GM18909 (cell line): ENCODE measurements around the gene LRMDA.
"Not testable (repeated sequence)": the region's sequence is repeated elsewhere in the genome, so short reads cannot be mapped to it uniquely, and the experiment has no call there.

Experiments used
- ATAC-seq: cut with Tn5 transposase; IDR thresholded peaks from one replicate; pipeline ENCODE4 v1.9.1; 2021; ENCODE audit warnings: mild to moderate bottlenecking; ENCODE audit not compliant: unreplicated experiment, poor library complexity

Gene LRMDA

GRCh38 chr10:75722020-75722419 is 290.6 kb downstream of the LRMDA start:
- no peak for ATAC-seq

- ATAC-seq, result no peak
Measured at GRCh38 chr10:75722609-75723008, 291.2 kb downstream of the LRMDA start.

- no peak for ATAC-seq
Measured at GRCh38 chr10:75723319-75723980, 292.0 kb downstream of the LRMDA start.

GRCh38 chr10:75724047-75724446 is 292.6 kb downstream of the LRMDA start:
- no peak for ATAC-seq

- no peak for ATAC-seq
Measured at GRCh38 chr10:75726522-75727483, 295.4 kb downstream of the LRMDA start.

GRCh38 chr10:75730847-75731246 is 299.4 kb downstream of the LRMDA start:
- no peak for ATAC-seq

- ATAC-seq, result no peak
Measured at GRCh38 chr10:75733135-75733890, 301.9 kb downstream of the LRMDA start.

- ATAC-seq, result no peak
Measured at GRCh38 chr10:75736151-75736640, 304.8 kb downstream of the LRMDA start.

GRCh38 chr10:75736889-75737579 is 305.6 kb downstream of the LRMDA start:
- no peak for ATAC-seq

- ATAC-seq, result no peak
Measured at GRCh38 chr10:75737580-75737949, 306.1 kb downstream of the LRMDA start.

- no peak for ATAC-seq
Measured at GRCh38 chr10:75738924-75739323, 307.5 kb downstream of the LRMDA start.

- no peak for ATAC-seq
Measured at GRCh38 chr10:75739414-75740143, 308.2 kb downstream of the LRMDA start.

GRCh38 chr10:75740541-75740940 is 309.1 kb downstream of the LRMDA start:
- no peak for ATAC-seq

- ATAC-seq, result no peak
Measured at GRCh38 chr10:75742355-75742754, 310.9 kb downstream of the LRMDA start.

GRCh38 chr10:75743291-75743778 is 311.9 kb downstream of the LRMDA start:
- ATAC-seq, result no peak

GRCh38 chr10:75744261-75744660 is 312.8 kb downstream of the LRMDA start:
- ATAC-seq, result no peak

- no peak for ATAC-seq
Measured at GRCh38 chr10:75746356-75746755, 314.9 kb downstream of the LRMDA start.

GRCh38 chr10:75750093-75750875 is 318.9 kb downstream of the LRMDA start:
- ATAC-seq, result not testable (repeated sequence)
